ENCODE results near the gene CLSTN3. TPM values are rescaled to one million over a fixed set of nuclear protein-coding genes. Genes with fewer than 3 reads are reported as not detected.

The CLSTN3 gene
- total and polyA plus RNA-seq, 2 donors (not counting 1 experiment from before 2014, with no cell fraction given) = 11.9 to 23.5 TPM

- TF ChIP-seq EZH2 (IDR thresholded peaks at IDR 0.05; ENCODE audit: low read length, missing control alignments) = no peak
- TF ChIP-seq, protein P1, sequence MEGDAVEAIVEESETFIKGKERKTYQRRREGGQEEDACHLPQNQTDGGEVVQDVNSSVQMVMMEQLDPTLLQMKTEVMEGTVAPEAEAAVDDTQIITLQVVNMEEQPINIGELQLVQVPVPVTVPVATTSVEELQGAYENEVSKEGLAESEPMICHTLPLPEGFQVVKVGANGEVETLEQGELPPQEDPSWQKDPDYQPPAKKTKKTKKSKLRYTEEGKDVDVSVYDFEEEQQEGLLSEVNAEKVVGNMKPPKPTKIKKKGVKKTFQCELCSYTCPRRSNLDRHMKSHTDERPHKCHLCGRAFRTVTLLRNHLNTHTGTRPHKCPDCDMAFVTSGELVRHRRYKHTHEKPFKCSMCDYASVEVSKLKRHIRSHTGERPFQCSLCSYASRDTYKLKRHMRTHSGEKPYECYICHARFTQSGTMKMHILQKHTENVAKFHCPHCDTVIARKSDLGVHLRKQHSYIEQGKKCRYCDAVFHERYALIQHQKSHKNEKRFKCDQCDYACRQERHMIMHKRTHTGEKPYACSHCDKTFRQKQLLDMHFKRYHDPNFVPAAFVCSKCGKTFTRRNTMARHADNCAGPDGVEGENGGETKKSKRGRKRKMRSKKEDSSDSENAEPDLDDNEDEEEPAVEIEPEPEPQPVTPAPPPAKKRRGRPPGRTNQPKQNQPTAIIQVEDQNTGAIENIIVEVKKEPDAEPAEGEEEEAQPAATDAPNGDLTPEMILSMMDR (conservative IDR thresholded peaks at IDR 0.05 in 1 of 2, IDR thresholded peaks at IDR 0.05 in 1 of 2; ENCODE audit: low read depth in 1 of 2, low read length in 2 of 2) = no peak
- H3K9ac ChIP-seq (ENCODE audit: insufficient read depth, low read length) = no peak overlapping the region
- H3K27ac ChIP-seq (ENCODE audit: insufficient read depth, low read length) = no peak overlapping the region
- H3K79me2 ChIP-seq (ENCODE audit: control insufficient read depth, insufficient read depth, low read length) = no peaks in the 10 kb centered on the region
- H3K4me2 ChIP-seq (ENCODE audit: extremely low read depth, insufficient read depth, low read length) = no peak overlapping the region
- peaks cover 5% of the 10 kb centered on the region for H3K4me1 ChIP-seq (ENCODE audit: control insufficient read depth, extremely low read depth, insufficient read depth, low read length)
- H3K4me3 ChIP-seq (replicated peaks in 1 of 4; ENCODE audit: control extremely low read depth in 1 of 4, insufficient read depth in 1 of 4, low read depth in 3 of 4, low read length in 4 of 4) = no peak overlapping the region
- H3K27me3 ChIP-seq (ENCODE audit: control insufficient read depth, insufficient read depth, low read length) = no peaks in the 10 kb centered on the region
- no peak for DNase-seq (ENCODE audit: low read depth in 2 of 2)
- no peak overlapping the region for H2AFZ ChIP-seq (ENCODE audit: low read length)
- H3K9me3 ChIP-seq (ENCODE audit: control insufficient read depth, insufficient read depth, low read depth, low read length) = no peaks in the 10 kb centered on the region
- H4K20me1 ChIP-seq (ENCODE audit: control insufficient read depth, extremely low read depth, insufficient read depth, low read length) = no peaks in the 10 kb centered on the region
- no peaks in the 10 kb centered on the region for H3K36me3 ChIP-seq (ENCODE audit: control insufficient read depth, insufficient read depth, low read length)
Measured at GRCh38 chr12:7127916-7128626, 2.1 kb upstream of the CLSTN3 start.

- H3K27ac ChIP-seq (ENCODE audit: insufficient read depth, low read length) = no peak within 1 kb of the TSS
- H3K9ac ChIP-seq (ENCODE audit: insufficient read depth, low read length) = peak within 1 kb of the TSS; percentile 30
Measured at GRCh38 chr12:7128681-7129286, 1.4 kb upstream of the CLSTN3 start, which contains the start of gene RBP5. RBP5 (minus strand) TSS chr12:7128889; CDS start chr12:7128775, 114 bp downstream.

GRCh38 chr12:7129287-7129871 is 792 bp upstream of the CLSTN3 start:
- no peaks in the 10 kb centered on the region for H3K36me3 ChIP-seq (ENCODE audit: control insufficient read depth, insufficient read depth, low read length)
- H3K27me3 ChIP-seq (ENCODE audit: control insufficient read depth, insufficient read depth, low read length) = no peaks in the 10 kb centered on the region
- peak overlapping the region; percentile 52 to 69 (median 65) for H3K4me3 ChIP-seq (replicated peaks in 1 of 4; ENCODE audit: control extremely low read depth in 1 of 4, insufficient read depth in 1 of 4, low read depth in 3 of 4, low read length in 4 of 4)
- TF ChIP-seq, protein P1 (conservative IDR thresholded peaks at IDR 0.05 in 1 of 2, IDR thresholded peaks at IDR 0.05 in 1 of 2; ENCODE audit: low read depth in 1 of 2, low read length in 2 of 2) = no peak
- TF ChIP-seq EZH2 (IDR thresholded peaks at IDR 0.05; ENCODE audit: low read length, missing control alignments) = no peak
- DNase-seq (ENCODE audit: low read depth in 2 of 2) = no peak
- H3K4me2 ChIP-seq (ENCODE audit: extremely low read depth, insufficient read depth, low read length) = peak overlapping the region; percentile 97
- peak overlapping the region; percentile 64 for H2AFZ ChIP-seq (ENCODE audit: low read length)
- H4K20me1 ChIP-seq (ENCODE audit: control insufficient read depth, extremely low read depth, insufficient read depth, low read length) = no peaks in the 10 kb centered on the region
- no peak overlapping the region for H3K27ac ChIP-seq (ENCODE audit: insufficient read depth, low read length)
- H3K79me2 ChIP-seq (ENCODE audit: control insufficient read depth, insufficient read depth, low read length) = no peaks in the 10 kb centered on the region
- H3K4me1 ChIP-seq (ENCODE audit: control insufficient read depth, extremely low read depth, insufficient read depth, low read length) = peaks cover 5% of the 10 kb centered on the region
- no peaks in the 10 kb centered on the region for H3K9me3 ChIP-seq (ENCODE audit: control insufficient read depth, insufficient read depth, low read depth, low read length)
- H3K9ac ChIP-seq (ENCODE audit: insufficient read depth, low read length) = peak overlapping the region; percentile 30

More at GRCh38 chr12:7128681-7129286, 1.4 kb upstream of the CLSTN3 start, which contains the start of gene RBP5:
- Histone ChIP-seq H3K4me2 (ENCODE audit: extremely low read depth, insufficient read depth, low read length) (peak within 1 kb of the TSS; percentile 97), H2AFZ (ENCODE audit: low read length) (peak within 1 kb of the TSS; percentile 64), H4K20me1 (ENCODE audit: control insufficient read depth, extremely low read depth, insufficient read depth, low read length) (no peaks in the 10 kb centered on the region), H3K9me3 (ENCODE audit: control insufficient read depth, insufficient read depth, low read depth, low read length) (no peaks in the 10 kb centered on the region), H3K4me3 (replicated peaks in 1 of 4; ENCODE audit: control extremely low read depth in 1 of 4, insufficient read depth in 1 of 4, low read depth in 3 of 4, low read length in 4 of 4) (peak within 1 kb of the TSS; percentile 52 to 69 (median 65)), H3K36me3 (ENCODE audit: control insufficient read depth, insufficient read depth, low read length) (no peaks in the 10 kb centered on the region), H3K79me2 (ENCODE audit: control insufficient read depth, insufficient read depth, low read length) (no peaks in the 10 kb centered on the region), H3K27me3 (ENCODE audit: control insufficient read depth, insufficient read depth, low read length) (no peaks in the 10 kb centered on the region), H3K4me1 (ENCODE audit: control insufficient read depth, extremely low read depth, insufficient read depth, low read length) (peaks cover 5% of the 10 kb centered on the region)
- no peak for TF ChIP-seq EZH2 (IDR thresholded peaks at IDR 0.05; ENCODE audit: low read length, missing control alignments)
- TF ChIP-seq, protein P1 (conservative IDR thresholded peaks at IDR 0.05 in 1 of 2, IDR thresholded peaks at IDR 0.05 in 1 of 2; ENCODE audit: low read depth in 1 of 2, low read length in 2 of 2) = no peak
- no peak for DNase-seq (ENCODE audit: low read depth in 2 of 2)
